SK-N-SH (cell line): ENCODE data around the gene TCF7L2. TPM values are rescaled to one million over a fixed set of nuclear protein-coding genes. Genes with fewer than 3 reads are reported as not detected.

Experiments used
- CTCF ChIA-PET: fragments of 300-600, 350-600 bp; formaldehyde crosslinking; extraction: SDS; loops from one replicate; lab custom pipeline; 2021; lab: Yijun Ruan, JAX
- POLR2A ChIA-PET: fragments of 350-600 bp; sonication (Branson Sonifier 250); formaldehyde crosslinking; extraction: SDS; loops from one replicate; lab custom pipeline; 2020; ENCODE audit warnings: antibody characterized with exemption, inconsistent platforms; lab: Yijun Ruan, JAX
- DNase-seq: peaks from one replicate; pipeline ENCODE4 v3.0.0; 2012
- H2AFZ ChIP-seq: fragments of 200-600 bp; sonication (generic); 2 replicates; pipeline ENCODE4 v1.8.1; 2016; ENCODE audit warnings: antibody characterized with exemption, mild to moderate bottlenecking, low read depth
- H3F3A ChIP-seq: fragments of 200-600 bp; sonication (generic); replicated peaks from 2 replicates; pipeline ENCODE3; 2016; ENCODE audit warnings: antibody characterized with exemption, mild to moderate bottlenecking; ENCODE audit not compliant: insufficient read depth
- H3K27ac ChIP-seq, 2 experiments: fragments of 200-500 bp in 1 of 2; fragments of 200-600 bp in 1 of 2; sonication (Bioruptor generic) in 1 of 2; sonication (generic), shearing (Covaris generic) in 1 of 2; 2 replicates each; pipeline versions ENCODE4 v1.5.1 to v1.6.1; 2014 to 2016; ENCODE audit warnings: low read depth in 2 of 2, inconsistent platforms in 1 of 2, low read length in 1 of 2, mild to moderate bottlenecking in 1 of 2, mixed read lengths in 1 of 2
- H3K27me3 ChIP-seq: fragments of 200-600 bp; sonication (generic), shearing (Covaris generic); 2 replicates; pipeline ENCODE4 v1.6.1; 2016; ENCODE audit warnings: mixed run types; ENCODE audit not compliant: insufficient read depth
- H3K36me3 ChIP-seq, 2 experiments: fragments of 200-500 bp in 1 of 2; fragments of 200-600 bp in 1 of 2; sonication (Bioruptor generic) in 1 of 2; sonication (generic) in 1 of 2; replicated peaks in 1 of 2; 2 replicates each; pipeline versions ENCODE3 to v1.5.1; 2014 to 2016; ENCODE audit warnings: low read length in 1 of 2, mild to moderate bottlenecking in 1 of 2; ENCODE audit not compliant: insufficient read depth in 2 of 2, control insufficient read depth in 1 of 2
- H3K4me1 ChIP-seq, 2 experiments: fragments of 200-500 bp in 1 of 2; fragments of 200-600 bp in 1 of 2; sonication (Bioruptor generic) in 1 of 2; sonication (generic), shearing (Covaris generic) in 1 of 2; 2 replicates each; pipeline versions ENCODE4 v1.5.1 to v1.6.1; 2014 to 2016; ENCODE audit warnings: low read depth in 1 of 2, low read length in 1 of 2, mixed run types in 1 of 2; ENCODE audit not compliant: insufficient read depth in 2 of 2, control insufficient read depth in 1 of 2
- H3K4me2 ChIP-seq: fragments of 200-600 bp; sonication (generic), shearing (Covaris generic); 2 replicates; pipeline ENCODE4 v1.6.1; 2017; ENCODE audit warnings: mixed run types
- H3K4me3 ChIP-seq, 2 experiments: fragments of 200-500 bp in 1 of 2; fragments of 200-600 bp in 1 of 2; sonication (Bioruptor generic) in 1 of 2; sonication (generic), shearing (Covaris generic) in 1 of 2; 2 replicates each; pipeline versions ENCODE4 v1.5.1 to v1.8.1; 2014 to 2016; ENCODE audit warnings: low read depth in 2 of 2, inconsistent platforms in 1 of 2, low read length in 1 of 2, mild to moderate bottlenecking in 1 of 2, mixed read lengths in 1 of 2, moderate library complexity in 1 of 2
- H3K79me2 ChIP-seq: fragments of 200-600 bp; sonication (generic); 2 replicates; pipeline ENCODE4 v1.8.1; 2017; ENCODE audit warnings: mild to moderate bottlenecking; ENCODE audit not compliant: insufficient read depth
- H3K9ac ChIP-seq: fragments of 200-600 bp; sonication (generic); 2 replicates; pipeline ENCODE4 v1.6.1; 2017; ENCODE audit warnings: mixed run types
- H3K9me2 ChIP-seq: fragments of 200-600 bp; sonication (generic); 2 replicates; pipeline ENCODE4 v1.6.1; 2017; ENCODE audit warnings: mixed run types
- H3K9me3 ChIP-seq: fragments of 200-600 bp; sonication (generic); 2 replicates; pipeline ENCODE4 v1.6.1; 2017; ENCODE audit warnings: mixed run types, mild to moderate bottlenecking, moderate library complexity
- H4K20me1 ChIP-seq: fragments of 200-600 bp; sonication (generic); 2 replicates; pipeline ENCODE4 v1.6.1; 2017; ENCODE audit warnings: mild to moderate bottlenecking, mixed run types; ENCODE audit not compliant: insufficient read depth
- CHD2 ChIP-seq: fragments of 150-350 bp; IDR thresholded peaks from 2 replicates; pipeline ENCODE4 v1.6.1; 2018; ENCODE audit warnings: low read length; ENCODE audit not compliant: partially characterized antibody
- ELF1 ChIP-seq: IDR thresholded peaks from 2 replicates; pipeline ENCODE4 v1.4.0; 2012
- EZH2phosphoT487 ChIP-seq: fragments of 200-600 bp; sonication (generic); IDR thresholded peaks from 2 replicates; pipeline ENCODE4 v1.6.1; 2017; ENCODE audit warnings: low read depth, mixed run types, mild to moderate bottlenecking, antibody characterized with exemption, moderate library complexity, borderline replicate concordance
- FOSL2 ChIP-seq: IDR thresholded peaks from 2 replicates; pipeline ENCODE4 v1.4.0; 2012; ENCODE audit warnings: low read depth, mild to moderate bottlenecking, moderate library complexity, borderline replicate concordance
- FOXM1 ChIP-seq: IDR thresholded peaks from 2 replicates; pipeline ENCODE4 v1.4.0; 2012; ENCODE audit warnings: low read depth, mild to moderate bottlenecking
- GABPA ChIP-seq: IDR thresholded peaks from 2 replicates; pipeline ENCODE4 v1.4.0; 2012; ENCODE audit warnings: low read depth, mild to moderate bottlenecking
- JUND ChIP-seq: IDR thresholded peaks from 2 replicates; pipeline ENCODE4 v1.4.0; 2012
- MEF2A ChIP-seq: IDR thresholded peaks from 2 replicates; pipeline ENCODE4 v1.4.0; 2012; ENCODE audit warnings: low read depth, borderline replicate concordance
- RCOR1 ChIP-seq: fragments of 150-350 bp; IDR thresholded peaks from 2 replicates; pipeline ENCODE4 v1.6.1; 2017; ENCODE audit warnings: antibody characterized with exemption, low read length
- TCF12 ChIP-seq: IDR thresholded peaks from 2 replicates; pipeline ENCODE4 v1.4.0; 2012
- YY1 ChIP-seq: IDR thresholded peaks from 2 replicates; pipeline ENCODE4 v1.4.0; 2012; ENCODE audit warnings: low read depth, mild to moderate bottlenecking
- WGBS: methylation state at CpG from one replicate; pipeline ENCODE4 v1.1.6; 2017; ENCODE audit warnings: low lambda C conversion rate; 5-methylcytosine and 5-hydroxymethylcytosine counted together
- polyA plus RNA-seq, 3 experiments: library from polyadenylated mRNA; depleted of rRNA; stranded (reverse); fragments of >200 nt; gene quantifications; 2 replicates each; pipeline ENCODE4 v1.2.3, GENCODE V29; 2012
- TF ChIP-seq, protein P1 (sequence below): IDR thresholded peaks from 2 replicates; pipeline ENCODE4 v1.4.0; 2012; ENCODE audit warnings: low read depth, borderline replicate concordance
- TF ChIP-seq, protein P2 (sequence below): fragments of 150-350 bp; IDR thresholded peaks from 2 replicates; pipeline ENCODE4 v1.6.1; 2016; ENCODE audit warnings: mild to moderate bottlenecking, low read depth, low read length

TCF7L2 gene
- polyA plus RNA-seq, 1 of the 3 experiments (the other 2 are of a cell fraction) = 10.2 TPM

DNA sequence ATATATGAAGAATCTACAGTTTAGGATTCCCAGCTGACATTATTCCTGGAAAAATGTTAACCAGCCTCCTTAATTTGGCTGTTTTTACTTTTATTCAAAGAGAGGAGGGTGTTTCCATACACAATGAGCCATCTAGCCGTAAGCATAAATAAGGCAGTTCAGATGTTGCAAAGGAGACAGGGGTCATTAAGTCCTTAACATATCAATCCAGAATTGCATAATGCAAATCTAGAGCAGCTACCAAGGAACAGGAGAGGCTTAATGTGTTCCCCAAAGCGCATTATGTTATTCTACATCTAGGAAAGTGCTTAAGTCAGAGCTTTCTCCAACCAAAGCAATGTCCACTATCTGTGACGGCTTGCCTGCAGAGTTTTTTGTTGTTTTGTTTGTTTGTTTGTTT lies 32.4 kb upstream of the TCF7L2 start:
- WGBS = 90% methylated on average over 3 of the region's 3 CpGs
- CTCF ChIA-PET = no interaction called here
- POLR2A ChIA-PET = no interaction called here

DNA sequence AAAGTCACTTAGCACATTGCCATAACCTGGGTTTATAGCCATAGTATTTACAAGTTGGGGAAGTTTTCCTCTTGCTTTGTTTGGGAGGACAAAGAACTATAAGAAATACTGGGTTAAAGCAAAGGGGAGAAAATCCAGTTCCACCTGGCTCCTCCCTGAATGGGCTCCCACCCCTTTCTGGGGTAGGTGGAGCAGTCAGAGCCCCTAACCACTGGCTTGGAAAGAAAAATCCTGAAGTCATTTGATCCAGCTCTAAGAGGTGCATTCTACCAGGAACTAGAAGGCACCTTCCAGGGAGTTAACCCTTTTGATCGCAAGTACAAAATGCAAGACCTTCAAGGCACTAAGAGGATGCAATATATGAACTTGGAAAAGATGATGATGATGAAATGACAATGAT lies 31.3 kb upstream of the TCF7L2 start:
- H3K9me3 ChIP-seq = no peaks in the 10 kb centered on the region
- H3K4me2 ChIP-seq = no peak overlapping the region
- H2AFZ ChIP-seq = no peak overlapping the region
- no peak overlapping the region for H3K4me3 ChIP-seq
- no peaks in the 10 kb centered on the region for H4K20me1 ChIP-seq
- 32% methylated on average over 1 of the region's 1 CpG for WGBS
- H3K27ac ChIP-seq = no peak overlapping the region
- H3K9ac ChIP-seq = no peak overlapping the region
- TF ChIP-seq CHD2 (no peak), TCF12 (no peak), ELF1 (no peak), RCOR1 (no peak), GABPA (no peak), FOSL2 (no peak)
- no peaks in the 10 kb centered on the region for H3K4me1 ChIP-seq
- no peaks in the 10 kb centered on the region for H3K36me3 ChIP-seq
- H3K27me3 ChIP-seq = no peaks in the 10 kb centered on the region
- no peaks in the 10 kb centered on the region for H3K9me2 ChIP-seq
- DNase-seq = no peak
- no peaks in the 10 kb centered on the region for H3K79me2 ChIP-seq
- CTCF ChIA-PET = no interaction called here
- POLR2A ChIA-PET = no interaction called here
- no peaks in the 10 kb centered on the region for H3F3A ChIP-seq

More for the DNA sequence above, 32.4 kb upstream of the TCF7L2 start:
- DNase-seq = no peak
- Histone ChIP-seq H3K27me3 (no peaks in the 10 kb centered on the region), H4K20me1 (no peaks in the 10 kb centered on the region), H3K27ac (no peak overlapping the region), H3K4me3 (no peak overlapping the region), H3K79me2 (no peaks in the 10 kb centered on the region), H3K9ac (no peak overlapping the region), H3K36me3 (no peaks in the 10 kb centered on the region), H3K4me1 (no peaks in the 10 kb centered on the region)
- TF ChIP-seq YY1 = no peak
- no peak for TF ChIP-seq FOSL2
- TF ChIP-seq, protein P1, sequence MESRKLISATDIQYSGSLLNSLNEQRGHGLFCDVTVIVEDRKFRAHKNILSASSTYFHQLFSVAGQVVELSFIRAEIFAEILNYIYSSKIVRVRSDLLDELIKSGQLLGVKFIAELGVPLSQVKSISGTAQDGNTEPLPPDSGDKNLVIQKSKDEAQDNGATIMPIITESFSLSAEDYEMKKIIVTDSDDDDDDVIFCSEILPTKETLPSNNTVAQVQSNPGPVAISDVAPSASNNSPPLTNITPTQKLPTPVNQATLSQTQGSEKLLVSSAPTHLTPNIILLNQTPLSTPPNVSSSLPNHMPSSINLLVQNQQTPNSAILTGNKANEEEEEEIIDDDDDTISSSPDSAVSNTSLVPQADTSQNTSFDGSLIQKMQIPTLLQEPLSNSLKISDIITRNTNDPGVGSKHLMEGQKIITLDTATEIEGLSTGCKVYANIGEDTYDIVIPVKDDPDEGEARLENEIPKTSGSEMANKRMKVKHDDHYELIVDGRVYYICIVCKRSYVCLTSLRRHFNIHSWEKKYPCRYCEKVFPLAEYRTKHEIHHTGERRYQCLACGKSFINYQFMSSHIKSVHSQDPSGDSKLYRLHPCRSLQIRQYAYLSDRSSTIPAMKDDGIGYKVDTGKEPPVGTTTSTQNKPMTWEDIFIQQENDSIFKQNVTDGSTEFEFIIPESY = no peak
- TF ChIP-seq MEF2A = no peak
- TF ChIP-seq, protein P2, sequence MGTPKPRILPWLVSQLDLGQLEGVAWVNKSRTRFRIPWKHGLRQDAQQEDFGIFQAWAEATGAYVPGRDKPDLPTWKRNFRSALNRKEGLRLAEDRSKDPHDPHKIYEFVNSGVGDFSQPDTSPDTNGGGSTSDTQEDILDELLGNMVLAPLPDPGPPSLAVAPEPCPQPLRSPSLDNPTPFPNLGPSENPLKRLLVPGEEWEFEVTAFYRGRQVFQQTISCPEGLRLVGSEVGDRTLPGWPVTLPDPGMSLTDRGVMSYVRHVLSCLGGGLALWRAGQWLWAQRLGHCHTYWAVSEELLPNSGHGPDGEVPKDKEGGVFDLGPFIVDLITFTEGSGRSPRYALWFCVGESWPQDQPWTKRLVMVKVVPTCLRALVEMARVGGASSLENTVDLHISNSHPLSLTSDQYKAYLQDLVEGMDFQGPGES = no peak
- no peak for TF ChIP-seq EZH2phosphoT487
- no peak for TF ChIP-seq FOXM1
- TF ChIP-seq JUND = no peak
- TF ChIP-seq, all 33 proteins: peak for 0
- H3K9me3 ChIP-seq = no peaks in the 10 kb centered on the region
- no peak overlapping the region for H2AFZ ChIP-seq
- no peaks in the 10 kb centered on the region for H3F3A ChIP-seq
- no peaks in the 10 kb centered on the region for H3K9me2 ChIP-seq
- H3K4me2 ChIP-seq = no peak overlapping the region
